Naive thymus-derived CD4-positive, alpha-beta T cell (primary cell): ENCODE results near the gene HADHB. TPM values are rescaled to one million over a fixed set of nuclear protein-coding genes. Genes with fewer than 3 reads are reported as not detected.
"Not testable (repeated sequence)": the region's sequence is repeated elsewhere in the genome, so short reads cannot be mapped to it uniquely, and the experiment has no call there.

ENCODE experiments used
- ATAC-seq: fragments of 150-1000 bp; cut with Tn5 transposase; 2 replicates; pipeline ENCODE4 v1.10.0; 2021; ENCODE audit warnings: mild to moderate bottlenecking, moderate library complexity
- CTCF ChIA-PET: fragments of 350-600 bp; sonication (Branson Sonifier 250); formaldehyde crosslinking; loops from one replicate; lab custom pipeline; 2021; ENCODE audit warnings: antibody characterized with exemption; lab: Charles Lee
- POLR2A ChIA-PET: fragments of 350-600 bp; sonication (Branson Sonifier 250); formaldehyde crosslinking; loops from one replicate; lab custom pipeline; 2021; ENCODE audit warnings: antibody characterized with exemption, inconsistent platforms; lab: Charles Lee
- DNase-seq, 9 donors: peaks; one replicate each; pipeline versions ENCODE4 v3.0.0 to v3.0.0-alpha.2; 2020 to 2022; ENCODE audit warnings: mixed read lengths in 1 of 9
- H3K27ac ChIP-seq: one replicate; pipeline ENCODE4 v1.7.0; 2013; ENCODE audit warnings: mild to moderate bottlenecking, low read depth, low read length, moderate library complexity
- H3K27me3 ChIP-seq, 2 donors: one replicate each; pipeline ENCODE4 v1.7.0; 2013; ENCODE audit warnings: low read length in 2 of 2, mild to moderate bottlenecking in 2 of 2, moderate library complexity in 2 of 2; ENCODE audit not compliant: control insufficient read depth in 2 of 2, insufficient read depth in 2 of 2
- H3K36me3 ChIP-seq, 3 experiments: 1 replicate in 2 of 3; 2 replicates in 1 of 3; pipeline ENCODE4 v1.7.0; 2013; ENCODE audit warnings: low read length in 3 of 3, mild to moderate bottlenecking in 3 of 3, moderate library complexity in 1 of 3; ENCODE audit not compliant: insufficient read depth in 3 of 3, control insufficient read depth in 2 of 3
- H3K4me1 ChIP-seq, 2 donors: one replicate each; pipeline ENCODE4 v1.7.0; 2013; ENCODE audit warnings: low read length in 2 of 2, mild to moderate bottlenecking in 2 of 2, moderate library complexity in 1 of 2; ENCODE audit not compliant: control insufficient read depth in 2 of 2, insufficient read depth in 2 of 2
- H3K4me3 ChIP-seq: 2 replicates; pipeline ENCODE4 v1.7.0; 2013; ENCODE audit warnings: mild to moderate bottlenecking, low read length
- H3K9me3 ChIP-seq, 3 experiments: 1 replicate in 2 of 3; 2 replicates in 1 of 3; pipeline ENCODE4 v1.7.0; 2013; ENCODE audit warnings: low read length in 3 of 3; ENCODE audit not compliant: control insufficient read depth in 2 of 3
- H3K27ac Mint-ChIP-seq, 9 donors: one replicate each; pipeline ENCODE4 v1.8.0; 2020 to 2022; ENCODE audit warnings: mixed read lengths in 9 of 9, mild to moderate bottlenecking in 8 of 9, moderate library complexity in 5 of 9, inconsistent platforms in 2 of 9
- H3K27me3 Mint-ChIP-seq, 5 donors: one replicate each; pipeline ENCODE4 v1.8.0; 2021 to 2022; ENCODE audit warnings: mixed read lengths in 5 of 5, mild to moderate bottlenecking in 1 of 5
- H3K36me3 Mint-ChIP-seq, 5 donors: one replicate each; pipeline ENCODE4 v1.8.0; 2020 to 2022; ENCODE audit warnings: mixed read lengths in 5 of 5, mild to moderate bottlenecking in 3 of 5, inconsistent platforms in 1 of 5
- H3K4me1 Mint-ChIP-seq, 7 donors: one replicate each; pipeline ENCODE4 v1.8.0; 2020 to 2022; ENCODE audit warnings: mixed read lengths in 7 of 7, mild to moderate bottlenecking in 3 of 7, inconsistent platforms in 1 of 7
- H3K4me3 Mint-ChIP-seq, 10 donors: one replicate each; pipeline ENCODE4 v1.8.0; 2020 to 2022; ENCODE audit warnings: mild to moderate bottlenecking in 10 of 10, mixed read lengths in 10 of 10, moderate library complexity in 6 of 10, inconsistent platforms in 2 of 10
- H3K9me3 Mint-ChIP-seq, 11 donors: one replicate each; pipeline ENCODE4 v1.8.0; 2020 to 2022; ENCODE audit warnings: mixed read lengths in 11 of 11, mild to moderate bottlenecking in 4 of 11, inconsistent platforms in 1 of 11, moderate library complexity in 1 of 11
- intact Hi-C, 2 donors: fragments of 100-400 bp; cut with micrococcal nuclease; formaldehyde crosslinking; loops; one replicate each; pipeline ENCODE4 v1.15.1; 2023
- polyA plus RNA-seq, 2 donors: library from polyadenylated mRNA; unstranded; fragments of 300-500 nt; fragmentation: Illumina TruSeq; gene quantifications; one replicate each; pipeline ENCODE4 v1.2.3, GENCODE V29; 2021
- total RNA-seq, 6 experiments: library from RNA in 5 of 6; stranded (reverse) in 5 of 6; gene quantifications; 1 replicate in 5 of 6; 2 replicates in 1 of 6; pipeline ENCODE4 v1.2.3 and lab custom pipeline; 2021 to 2026

The HADHB gene
- total and polyA plus RNA-seq, 7 experiments from 2014 or later: 38.1 to 112 (median 65.7) TPM

GRCh38 chr2:26302846-26303245, 58.1 kb downstream of the HADHB start:
- Mint-ChIP-seq H3K27me3 (peaks cover 0 to 18% (median 0%) of the 10 kb centered on the region in 5 donors), H3K27ac (no peak overlapping the region), H3K9me3 (no peaks in the 10 kb centered on the region), H3K4me1 (peaks cover 0 to 7% (median 0%) of the 10 kb centered on the region in 7 donors), H3K4me3 (no peak overlapping the region), H3K36me3 (peaks cover 0 to 26% (median 3%) of the 10 kb centered on the region in 5 donors)
- POLR2A ChIA-PET: no interaction called here
- peaks cover 0 to 7% (median 0%) of the 10 kb centered on the region in 3 experiments for H3K36me3 ChIP-seq
- H3K4me1 ChIP-seq: peaks cover 7 to 15% of the 10 kb centered on the region in 2 donors
- intact Hi-C loops: no loop called here
- ATAC-seq (no peak), DNase-seq (no peak)
- no peaks in the 10 kb centered on the region for H3K9me3 ChIP-seq
- H3K27ac ChIP-seq: no peak overlapping the region
- H3K27me3 ChIP-seq: no peaks in the 10 kb centered on the region
- H3K4me3 ChIP-seq: no peak overlapping the region
- CTCF ChIA-PET: interaction anchor here (1.0 kb wide), 1 partner anchor 28 kb away, joined by 3 read pairs; no protein-coding TSS in a partner anchor

- peaks cover 0 to 18% (median 0%) of the 10 kb centered on the region in 3 experiments for H3K36me3 ChIP-seq
- peaks cover 0 to 18% (median 0%) of the 10 kb centered on the region in 5 donors for H3K27me3 Mint-ChIP-seq
Measured at GRCh38 chr2:26305094-26305493, 60.4 kb downstream of the HADHB start.

GRCh38 chr2:26305540-26305939, 60.8 kb downstream of the HADHB start:
- ChIA-PET CTCF (interaction anchor here (0.5 to 0.6 kb wide), 2 partner anchors 361 to 367 kb away, joined by 3 to 5 read pairs; no protein-coding TSS in a partner anchor), POLR2A (interaction anchor here (0.6 to 0.8 kb wide), 2 partner anchors 9 to 731 kb away, joined by 3 to 4 read pairs; no protein-coding TSS in a partner anchor)
- ATAC-seq (no peak), DNase-seq (no peak)
- Histone ChIP-seq H3K27me3 (no peaks in the 10 kb centered on the region), H3K4me1 (peaks cover 0 to 7% of the 10 kb centered on the region in 2 donors), H3K9me3 (no peaks in the 10 kb centered on the region), H3K4me3 (no peak overlapping the region), H3K36me3 (peaks cover 0 to 22% (median 0%) of the 10 kb centered on the region in 3 experiments), H3K27ac (no peak overlapping the region)
- Mint-ChIP-seq H3K9me3 (no peaks in the 10 kb centered on the region), H3K27me3 (peaks cover 0 to 18% (median 0%) of the 10 kb centered on the region in 5 donors), H3K36me3 (peaks cover 0 to 38% (median 9%) of the 10 kb centered on the region in 5 donors), H3K4me3 (no peak overlapping the region), H3K4me1 (peaks cover 0 to 7% (median 0%) of the 10 kb centered on the region in 7 donors), H3K27ac (no peak overlapping the region)
- intact Hi-C loops: no loop called here

More at GRCh38 chr2:26305094-26305493, 60.4 kb downstream of the HADHB start:
- DNase-seq, H3K27ac Mint-ChIP-seq, H3K27me3 ChIP-seq, CTCF ChIA-PET, ATAC-seq, H3K4me1 Mint-ChIP-seq, H3K4me3 Mint-ChIP-seq, H3K9me3 Mint-ChIP-seq, H3K27ac ChIP-seq, H3K4me3 ChIP-seq, H3K9me3 ChIP-seq, intact Hi-C loops: not testable (repeated sequence)
- POLR2A ChIA-PET: interaction anchor here (0.6 to 0.8 kb wide), 2 partner anchors 8 to 732 kb away, joined by 3 to 4 read pairs; no protein-coding TSS in a partner anchor
- peaks cover 0 to 33% (median 9%) of the 10 kb centered on the region in 5 donors for H3K36me3 Mint-ChIP-seq
- peaks cover 3 to 11% of the 10 kb centered on the region in 2 donors for H3K4me1 ChIP-seq

- Mint-ChIP-seq H3K4me3 (no peak overlapping the region), H3K9me3 (no peaks in the 10 kb centered on the region), H3K27me3 (peaks cover 0 to 5% (median 0%) of the 10 kb centered on the region in 5 donors), H3K27ac (no peak overlapping the region), H3K4me1 (peaks cover 0 to 2% (median 0%) of the 10 kb centered on the region in 7 donors), H3K36me3 (peaks cover 0 to 37% (median 0%) of the 10 kb centered on the region in 5 donors)
- H3K4me3 ChIP-seq: no peak overlapping the region
- no peaks in the 10 kb centered on the region for H3K9me3 ChIP-seq
- no peaks in the 10 kb centered on the region for H3K27me3 ChIP-seq
- DNase-seq (no peak), ATAC-seq (no peak)
- intact Hi-C loops: no loop called here
- POLR2A ChIA-PET: interaction anchor here (1.5 kb wide), 1 partner anchor 10 kb away, joined by 3 read pairs; no protein-coding TSS in a partner anchor
- CTCF ChIA-PET: interaction anchor here (0.6 kb wide), 1 partner anchor 357 kb away, joined by 3 read pairs; no protein-coding TSS in a partner anchor
- H3K4me1 ChIP-seq: no peaks in the 10 kb centered on the region
- no peak overlapping the region for H3K27ac ChIP-seq
- peaks cover 0 to 24% (median 0%) of the 10 kb centered on the region in 3 experiments for H3K36me3 ChIP-seq
Measured at GRCh38 chr2:26309921-26310320, 65.2 kb downstream of the HADHB start.

- H3K36me3 Mint-ChIP-seq: peaks cover 0 to 30% (median 0%) of the 10 kb centered on the region in 5 donors
- Histone ChIP-seq H3K9me3 (no peaks in the 10 kb centered on the region), H3K27ac (no peak overlapping the region), H3K27me3 (no peaks in the 10 kb centered on the region), H3K36me3 (peaks cover 0 to 24% (median 0%) of the 10 kb centered on the region in 3 experiments), H3K4me3 (no peak overlapping the region), H3K4me1 (no peaks in the 10 kb centered on the region)
- POLR2A ChIA-PET: no interaction called here
- H3K9me3 Mint-ChIP-seq: no peaks in the 10 kb centered on the region
- DNase-seq (no peak), ATAC-seq (no peak)
- intact Hi-C loops: no loop called here
- CTCF ChIA-PET: no interaction called here
- no peaks in the 10 kb centered on the region for H3K4me1 Mint-ChIP-seq
- H3K27me3 Mint-ChIP-seq: no peaks in the 10 kb centered on the region
- H3K4me3 Mint-ChIP-seq: no peak overlapping the region
- no peak overlapping the region for H3K27ac Mint-ChIP-seq
Measured at GRCh38 chr2:26312471-26312870, 67.7 kb downstream of the HADHB start.

GRCh38 chr2:26313446-26313845, 68.7 kb downstream of the HADHB start:
- Mint-ChIP-seq H3K27ac (no peak overlapping the region), H3K36me3 (peaks cover 0 to 28% (median 0%) of the 10 kb centered on the region in 5 donors), H3K4me1 (no peaks in the 10 kb centered on the region), H3K9me3 (no peaks in the 10 kb centered on the region), H3K27me3 (no peaks in the 10 kb centered on the region), H3K4me3 (no peak overlapping the region)
- Histone ChIP-seq H3K9me3 (no peaks in the 10 kb centered on the region), H3K27me3 (no peaks in the 10 kb centered on the region), H3K36me3 (peaks cover 0 to 24% (median 0%) of the 10 kb centered on the region in 3 experiments), H3K4me1 (no peaks in the 10 kb centered on the region), H3K4me3 (no peak overlapping the region), H3K27ac (no peak overlapping the region)
- DNase-seq (no peak), ATAC-seq (no peak)
- intact Hi-C loops: no loop called here
- ChIA-PET POLR2A (no interaction called here), CTCF (no interaction called here)
